ENCODE data around the gene GM2A.
"Not testable (repeated sequence)": the region's sequence is repeated elsewhere in the genome, so short reads cannot be mapped to it uniquely, and the experiment has no call there.

The GM2A gene

DNA sequence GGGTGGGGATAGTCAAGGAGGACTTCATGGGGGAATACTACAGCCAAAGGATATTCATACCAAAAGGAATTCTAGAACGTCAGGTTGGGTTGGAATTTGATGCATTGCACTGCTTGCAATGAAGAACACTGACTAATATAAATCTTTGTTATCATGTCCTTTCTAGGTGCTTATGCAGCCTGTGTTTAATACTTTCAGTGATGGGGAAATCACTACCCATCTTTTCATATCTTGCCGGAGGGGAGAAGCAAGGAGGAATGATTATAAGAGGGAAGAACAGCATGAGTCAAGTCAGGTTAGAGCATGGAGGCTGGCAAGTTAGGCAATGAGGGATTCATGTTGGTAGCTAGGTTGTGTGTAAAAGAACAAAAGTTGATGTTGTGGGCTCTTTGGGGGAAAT is 24.0 kb upstream of the GM2A start:
- DNase-seq = no peak

DNA sequence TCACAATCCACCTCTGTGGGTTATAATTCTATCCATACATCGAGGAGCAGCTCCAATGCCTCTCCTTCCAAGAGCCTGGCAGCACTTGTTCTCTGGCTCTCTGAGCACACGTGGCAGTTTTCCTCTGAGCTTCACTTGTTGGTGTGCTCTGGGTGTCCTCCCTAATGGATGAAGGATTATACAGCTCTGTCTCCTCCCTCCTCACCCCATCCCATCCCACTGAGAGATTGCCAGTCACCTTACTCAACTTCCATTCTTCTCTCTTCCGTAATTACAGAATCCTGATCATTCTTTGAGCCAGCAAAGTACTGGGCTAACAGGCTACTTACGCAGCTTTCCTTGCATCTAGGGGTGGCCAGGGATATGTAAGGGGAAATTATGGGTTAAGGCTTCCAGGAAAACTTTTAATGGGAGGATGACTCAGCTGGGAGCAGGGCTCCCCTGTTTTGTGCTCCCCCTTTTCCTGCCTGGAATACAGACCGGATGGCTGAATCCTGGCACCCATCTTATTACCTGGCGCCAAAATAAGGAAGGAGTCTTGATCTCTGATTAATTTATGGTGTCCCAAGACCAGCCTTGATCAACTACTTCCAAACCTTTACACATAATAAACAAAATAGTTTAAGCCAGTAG is 22.8 kb upstream of the GM2A start:
- DNase-seq = no peak

DNA sequence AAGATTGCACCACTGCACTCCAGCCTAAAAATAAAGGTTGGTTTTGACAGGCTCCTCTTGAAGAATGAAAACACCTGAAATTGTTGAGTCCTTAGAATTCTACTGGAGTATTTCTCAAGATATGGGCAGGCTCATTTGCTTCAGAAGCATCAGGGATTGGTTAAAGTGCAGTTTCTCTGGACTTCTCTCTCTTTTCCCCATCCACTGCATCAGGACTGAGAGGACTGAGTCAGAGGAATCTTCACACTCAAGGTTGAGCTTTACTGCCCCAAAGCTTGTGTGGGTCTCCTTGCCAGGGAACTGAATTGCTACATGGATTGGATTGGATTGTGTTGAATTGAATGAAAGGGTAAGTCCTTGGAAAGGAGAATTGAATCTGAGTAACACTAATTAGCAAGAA is 21.6 kb upstream of the GM2A start:
- DNase-seq = no peak

DNA sequence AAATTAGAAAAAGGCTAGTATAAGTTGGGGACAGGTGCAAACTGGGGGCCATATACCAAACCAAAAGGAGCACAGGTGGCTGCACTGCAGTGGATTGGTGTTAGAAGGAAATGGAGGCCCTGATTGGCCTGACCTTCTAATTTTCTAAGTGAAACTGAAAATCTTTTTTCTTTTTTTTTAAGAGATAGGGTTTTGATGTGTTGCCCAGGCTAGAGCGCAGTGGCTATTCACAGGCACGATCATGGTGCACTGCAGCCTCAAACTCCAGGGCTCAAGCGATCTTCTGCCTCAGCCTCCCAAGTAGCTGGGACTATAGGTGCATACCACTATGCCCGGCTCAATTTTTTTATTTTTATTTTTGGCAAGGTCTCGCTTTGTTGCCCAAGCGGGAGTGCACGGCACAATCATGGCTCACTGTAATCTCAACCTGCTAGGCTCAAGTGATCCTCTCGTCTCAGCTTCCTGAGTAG is 19.3 kb upstream of the GM2A start:
- no peak for DNase-seq

DNA sequence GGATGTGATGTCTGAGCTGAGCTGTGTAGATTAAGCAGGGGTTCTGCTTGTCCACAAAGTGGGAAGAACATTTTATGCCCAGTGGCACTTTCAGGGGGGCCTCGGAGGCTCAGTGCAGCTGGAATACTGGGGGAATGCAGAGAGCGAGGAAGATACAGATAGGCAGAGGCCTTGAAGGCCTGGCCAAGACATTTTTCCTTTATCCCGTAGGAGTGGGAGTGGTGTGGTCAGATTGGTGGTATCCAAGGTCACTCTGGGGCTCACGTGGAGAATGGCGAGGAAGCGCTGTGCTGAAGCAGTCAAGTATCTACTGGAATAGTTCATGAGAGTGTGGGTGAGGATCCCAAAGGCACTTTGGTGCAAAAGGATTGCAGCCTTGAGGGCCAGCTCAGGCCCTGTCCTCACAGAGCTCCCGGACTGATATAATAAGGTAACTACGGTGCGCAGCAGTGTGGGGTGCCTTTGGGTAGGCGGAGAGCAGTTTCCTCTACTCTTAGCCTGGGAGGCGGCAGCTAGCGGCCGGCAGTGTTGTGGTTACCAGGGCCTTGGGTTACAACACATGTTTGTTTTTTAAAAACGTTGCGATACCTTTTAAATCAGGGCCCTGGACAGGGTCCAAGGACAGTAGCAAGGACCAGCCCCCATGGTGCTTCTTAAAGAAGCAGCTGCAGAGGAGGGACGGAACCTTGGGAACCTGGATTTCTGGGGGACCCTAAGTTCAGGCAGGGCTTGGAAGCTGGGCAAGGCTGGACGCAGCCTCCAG is 18.3 kb upstream of the GM2A start:
- DNase-seq = no peak

DNA sequence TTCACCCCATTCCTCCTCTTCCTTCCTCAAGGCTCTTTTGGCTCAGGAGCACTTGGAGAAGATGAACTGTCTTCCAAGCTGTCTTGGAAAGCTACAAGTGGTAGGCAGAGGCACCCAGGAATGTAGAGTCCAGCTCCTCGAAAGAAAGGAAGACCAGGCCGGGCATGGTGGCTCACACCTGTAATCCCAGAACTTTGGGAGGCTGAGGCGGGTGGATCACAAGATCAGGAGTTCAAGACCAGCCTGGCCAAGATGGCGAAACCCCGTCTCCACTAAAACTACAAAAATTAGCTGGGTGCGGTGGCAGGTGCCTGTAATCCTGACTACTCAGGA is 17.8 kb upstream of the GM2A start:
- DNase-seq = not testable (repeated sequence)

DNA sequence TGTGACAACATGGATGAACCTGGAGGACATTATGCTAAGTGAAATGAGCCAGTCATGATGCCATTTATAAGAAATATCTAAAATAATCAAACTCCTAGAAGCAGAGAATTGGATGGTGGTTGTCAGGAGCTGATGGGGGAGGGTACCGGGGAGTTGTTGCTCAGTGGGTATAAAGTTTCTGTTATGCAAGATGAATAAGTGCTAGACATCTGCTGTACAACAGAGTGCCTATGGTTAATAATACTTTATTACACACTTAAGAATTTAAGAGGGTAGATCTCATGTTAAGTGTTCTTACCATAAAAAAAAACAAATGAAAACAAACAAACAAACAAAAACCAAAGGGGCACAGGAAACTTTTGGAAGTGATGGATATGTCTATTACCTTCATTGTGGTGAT is 16.1 kb upstream of the GM2A start:
- DNase-seq = no peak

DNA sequence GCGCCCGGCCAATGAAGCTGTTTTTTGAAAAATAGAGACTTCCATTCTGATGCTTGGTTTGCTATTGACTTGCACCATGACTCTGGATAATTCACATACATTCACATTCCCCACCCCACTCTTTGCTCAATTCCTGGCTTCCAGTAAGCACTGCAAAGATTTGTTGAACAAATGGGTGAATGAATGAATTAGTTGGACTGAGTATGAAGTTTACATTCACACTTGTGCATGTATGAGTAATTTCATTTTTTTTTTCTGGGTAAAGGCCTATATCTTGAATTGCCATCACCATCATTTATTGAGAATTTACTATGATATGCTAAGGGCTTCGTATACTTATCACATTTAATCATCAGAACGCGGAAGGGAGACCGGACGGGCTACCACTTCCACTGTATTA is 15.3 kb upstream of the GM2A start:
- DNase-seq = no peak

DNA sequence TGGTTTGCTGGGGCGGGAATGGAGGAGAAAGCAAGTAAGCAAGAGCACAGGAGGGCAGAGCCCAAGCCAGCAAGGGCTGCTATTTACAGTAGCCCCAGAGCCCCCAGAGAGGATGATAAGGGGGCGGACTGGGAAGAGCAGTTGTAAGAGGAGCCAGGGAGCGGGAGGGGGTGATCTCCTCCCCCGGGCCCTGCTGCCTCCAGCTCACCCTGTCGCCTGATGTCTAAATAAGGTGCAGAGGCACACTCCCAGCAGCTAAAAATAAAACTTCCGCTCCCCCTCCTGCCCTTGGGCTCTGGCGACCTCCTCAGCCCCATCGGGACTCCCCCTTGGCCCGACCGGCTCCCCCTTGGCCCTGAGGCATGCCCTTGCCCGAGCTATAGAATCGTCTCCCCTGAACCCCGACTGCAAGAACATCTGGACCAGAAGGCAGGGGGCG is 14.7 kb upstream of the GM2A start:
- no peak for DNase-seq

DNA sequence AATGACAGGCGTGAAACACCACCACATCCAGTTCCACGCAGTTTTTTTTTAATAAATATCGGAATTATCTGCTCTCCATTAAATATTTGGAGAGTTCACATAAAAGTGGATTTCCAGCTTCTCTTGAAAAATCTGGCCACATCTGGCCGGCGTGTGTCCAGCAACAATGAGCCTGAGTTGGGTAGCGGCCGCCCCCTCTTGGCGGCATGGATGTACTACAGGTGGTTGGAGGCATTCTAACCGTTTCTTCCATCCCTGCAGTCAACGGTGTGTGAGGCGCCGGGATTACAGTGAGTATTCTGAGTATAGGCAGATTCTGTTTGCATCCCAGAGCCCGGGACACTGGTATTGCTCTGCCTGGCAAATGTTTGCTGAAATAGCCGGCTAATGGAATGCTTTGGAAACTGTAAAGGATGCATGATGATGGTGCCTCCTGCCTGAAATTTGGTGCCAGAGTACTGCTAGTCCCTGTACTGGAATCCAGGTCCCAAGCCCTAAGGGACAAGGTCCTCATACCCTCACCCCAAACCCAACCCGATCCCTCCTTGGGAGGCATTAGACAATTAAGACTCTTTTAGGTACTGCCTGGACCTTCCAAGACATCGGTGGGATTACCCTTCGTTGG is 13.6 kb upstream of the GM2A start:
- DNase-seq = peak; percentile 11

DNA sequence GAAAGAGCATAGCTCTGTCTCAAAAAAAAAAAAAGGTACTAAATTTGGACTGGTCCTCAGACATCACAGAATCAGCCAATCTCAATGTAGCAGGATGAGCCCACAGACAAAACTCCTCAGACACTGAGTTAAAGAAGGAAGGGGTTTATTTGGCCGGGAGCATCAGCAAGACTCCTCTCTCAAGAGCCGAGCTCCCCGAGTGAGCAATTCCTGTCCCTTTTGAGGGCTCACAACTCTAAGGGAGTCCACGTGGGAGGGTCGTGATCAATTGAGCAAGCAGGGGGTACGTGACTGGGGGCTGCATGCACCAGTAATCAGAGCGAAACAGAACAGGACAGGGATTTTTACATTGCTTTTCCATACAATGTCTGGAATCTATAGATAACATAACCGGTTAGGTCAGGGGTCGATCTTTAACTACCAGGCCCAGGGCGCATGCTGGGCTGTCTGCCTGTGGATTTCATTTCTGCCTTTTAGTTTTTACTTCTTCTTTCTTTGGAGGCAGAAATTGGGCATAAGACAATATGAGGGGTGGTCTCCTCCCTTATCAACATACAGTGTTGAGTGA is 12.6 kb upstream of the GM2A start:
- DNase-seq = not testable (repeated sequence)

DNA sequence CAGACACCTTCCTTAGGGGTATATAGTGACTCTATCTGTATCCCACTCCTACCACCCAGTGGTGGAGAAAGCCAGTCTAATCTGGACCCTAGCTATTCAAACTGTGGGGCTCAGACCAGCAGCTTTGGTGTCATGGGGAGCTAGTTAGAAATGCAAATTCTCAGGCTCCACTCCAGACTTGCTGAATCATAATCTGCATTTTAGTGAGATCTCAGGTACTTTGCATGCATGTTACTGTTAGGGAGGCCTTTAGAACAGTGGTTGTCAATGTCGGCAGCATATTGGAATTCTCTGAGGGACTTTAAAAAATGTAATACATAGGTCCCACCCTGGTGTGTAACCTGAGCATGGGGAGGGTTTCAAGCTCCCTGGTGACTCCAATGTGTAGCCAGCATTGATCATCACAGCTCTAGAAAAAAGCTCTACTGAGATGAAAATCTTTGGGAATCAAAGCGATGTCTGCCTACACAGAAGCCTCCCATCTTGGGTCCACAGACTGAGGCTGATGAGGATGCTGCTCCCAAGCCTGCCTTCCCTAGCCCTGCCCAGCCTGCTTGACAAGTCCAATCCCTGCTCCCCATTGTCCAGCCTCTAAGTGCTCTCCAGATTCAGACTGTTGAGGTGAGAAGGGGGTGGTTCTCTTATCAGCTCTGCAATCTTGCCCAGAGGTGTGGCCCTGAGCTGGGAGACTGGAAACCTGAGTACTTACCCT is 11.9 kb upstream of the GM2A start:
- DNase-seq = no peak

DNA sequence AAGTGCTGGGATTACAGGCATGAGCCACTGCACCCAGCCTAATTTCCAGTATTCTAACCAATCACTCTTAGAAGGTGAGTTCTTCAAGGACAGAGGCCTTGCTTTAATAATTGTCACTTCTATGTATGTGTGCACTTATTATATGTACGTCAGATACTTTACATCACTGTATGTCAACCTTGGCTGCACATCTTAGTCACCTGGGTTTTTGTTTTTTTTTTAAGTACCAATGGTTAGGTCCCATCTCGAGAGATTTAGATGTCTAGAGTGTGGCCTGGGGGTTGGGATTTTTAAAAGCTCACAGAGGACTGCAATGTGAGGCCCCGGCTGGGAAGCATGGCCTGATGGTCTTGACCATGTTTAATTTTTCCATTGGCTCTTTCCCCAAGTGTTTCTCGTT is 9.9 kb upstream of the GM2A start:
- no peak for DNase-seq

DNA sequence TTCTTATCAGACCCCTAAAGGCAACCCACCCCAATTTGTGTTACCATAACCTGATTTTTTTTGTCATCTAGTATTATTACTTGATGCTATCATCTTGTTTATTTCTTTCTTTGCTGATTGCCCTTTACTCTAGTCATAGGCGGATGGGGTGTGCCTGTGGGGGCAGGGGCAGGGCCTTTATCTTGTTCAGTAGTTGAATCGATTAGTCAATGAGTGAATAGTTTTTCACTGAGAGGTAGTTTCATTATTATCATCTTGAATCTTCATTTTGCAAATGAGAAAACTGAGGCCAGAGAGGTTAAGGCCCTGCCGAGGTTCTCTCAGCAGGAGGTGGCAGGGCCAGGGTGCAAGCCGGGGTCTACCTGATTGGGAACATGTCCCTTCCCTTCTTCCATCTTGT is 9.4 kb upstream of the GM2A start:
- DNase-seq = no peak

DNA sequence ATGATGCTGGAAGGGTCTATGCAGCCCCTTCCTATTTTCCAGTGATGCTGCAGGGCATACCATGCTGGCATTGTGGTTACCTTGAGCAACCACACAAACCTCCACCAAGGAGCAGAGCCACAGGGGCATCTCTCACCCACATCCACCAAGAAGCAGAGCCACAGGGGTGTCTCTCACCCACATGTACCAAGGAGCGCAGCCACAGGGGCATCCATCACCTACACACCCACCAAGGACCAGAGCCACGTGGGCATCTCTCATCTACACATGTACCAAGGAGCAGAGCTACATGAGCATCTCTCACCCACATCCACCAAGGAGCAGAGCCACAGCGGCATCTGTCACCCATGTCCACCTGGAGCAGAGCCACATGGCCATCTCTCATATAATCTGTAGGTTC is 8.8 kb upstream of the GM2A start:
- DNase-seq = no peak

DNA sequence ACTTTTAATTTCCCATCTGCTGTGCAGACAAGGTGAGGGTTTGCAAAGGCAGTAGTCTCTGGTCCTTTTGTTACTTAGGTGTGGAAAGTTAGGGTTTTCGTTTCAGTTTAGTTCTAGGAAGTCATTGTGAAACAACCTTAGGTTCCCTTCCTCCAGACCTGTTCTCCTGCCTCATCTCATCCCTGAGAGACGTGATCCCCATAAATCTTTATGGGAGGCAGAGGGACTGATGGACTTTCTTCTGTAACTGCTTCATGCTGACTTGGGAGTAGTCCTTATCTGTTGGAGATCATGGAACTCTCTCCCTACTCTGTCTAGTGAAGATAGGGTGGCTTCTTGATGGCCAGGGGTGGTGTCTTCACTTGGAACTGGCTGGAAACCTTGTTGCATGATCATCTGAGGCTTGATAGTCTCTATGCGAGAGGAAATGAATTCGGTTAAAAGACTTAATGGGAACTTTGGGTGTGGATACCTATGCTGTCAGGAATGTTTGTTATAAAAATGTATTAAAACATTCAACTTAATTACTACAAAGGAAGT is 7.2 kb upstream of the GM2A start:
- no peak for DNase-seq

DNA sequence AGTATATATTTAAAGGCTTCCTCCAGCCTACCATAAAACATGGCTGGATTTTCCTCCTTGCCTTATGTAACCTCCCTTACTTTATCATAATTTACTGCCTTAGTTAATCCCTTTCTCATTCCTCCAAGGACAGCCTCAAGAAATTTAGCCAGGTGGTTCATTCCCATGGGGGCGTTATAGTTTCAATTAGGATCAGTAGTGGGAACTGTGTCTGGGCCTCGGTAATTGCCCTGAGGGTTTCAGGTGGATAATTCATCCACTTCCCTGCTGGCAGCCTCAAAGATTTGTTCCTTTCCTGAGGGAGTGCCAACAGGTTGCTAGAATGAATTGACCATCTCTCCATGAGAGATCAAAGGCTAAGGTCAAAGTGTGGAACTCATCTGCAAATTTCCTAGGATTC is 4.3 kb upstream of the GM2A start:
- no peak for DNase-seq

DNA sequence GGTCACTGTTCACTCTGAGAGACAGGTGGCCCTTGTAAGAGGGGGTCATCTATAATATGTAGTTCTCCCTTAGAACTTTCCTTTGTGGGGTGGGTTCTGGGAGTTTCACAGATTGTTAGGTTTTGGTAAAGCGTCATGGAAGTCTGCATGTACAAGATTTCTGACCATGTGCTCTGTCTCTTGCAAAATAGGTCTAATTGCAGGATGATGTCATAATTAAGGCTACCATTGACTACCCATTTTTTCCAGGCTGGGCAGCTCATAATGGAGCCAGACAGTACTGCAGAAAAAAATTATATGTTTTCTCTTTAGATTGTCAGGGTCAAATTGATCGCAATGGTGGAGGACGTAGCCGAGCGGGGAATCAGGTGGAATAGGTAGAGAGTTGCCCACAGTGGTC is 3.7 kb upstream of the GM2A start:
- no peak for DNase-seq

DNA sequence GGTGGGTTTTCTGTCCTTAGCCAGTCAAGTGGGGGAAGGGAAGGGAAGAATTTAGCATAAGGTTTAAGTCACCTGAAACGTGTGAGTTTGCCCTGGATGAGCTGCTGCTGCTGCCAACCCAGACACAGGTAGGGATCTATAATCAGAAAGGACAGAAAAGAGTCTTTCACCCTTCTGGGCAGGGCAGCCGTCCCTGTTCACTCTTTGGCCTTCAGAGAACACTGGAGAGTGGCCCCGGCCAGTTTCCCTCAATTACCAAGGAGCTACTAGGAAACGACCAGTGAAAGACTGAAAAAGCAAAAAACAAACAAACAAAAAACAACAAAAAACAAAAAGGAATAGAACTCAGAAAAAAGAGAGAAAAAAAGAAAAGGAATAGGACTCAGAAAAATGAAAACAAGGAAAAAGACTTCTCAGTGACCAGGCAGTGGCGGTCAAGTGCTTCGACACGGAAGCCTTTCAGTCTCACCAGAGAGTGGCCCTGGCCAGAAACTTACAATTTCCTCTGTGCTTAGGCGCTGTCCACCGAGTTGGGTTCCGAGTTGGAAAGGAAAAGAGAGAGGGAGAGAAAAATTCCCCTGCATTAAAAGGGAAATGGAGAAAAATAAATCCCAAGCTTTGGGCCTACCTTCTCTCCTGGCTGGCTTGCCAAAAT is 2.5 kb upstream of the GM2A start:
- DNase-seq = no peak

DNA sequence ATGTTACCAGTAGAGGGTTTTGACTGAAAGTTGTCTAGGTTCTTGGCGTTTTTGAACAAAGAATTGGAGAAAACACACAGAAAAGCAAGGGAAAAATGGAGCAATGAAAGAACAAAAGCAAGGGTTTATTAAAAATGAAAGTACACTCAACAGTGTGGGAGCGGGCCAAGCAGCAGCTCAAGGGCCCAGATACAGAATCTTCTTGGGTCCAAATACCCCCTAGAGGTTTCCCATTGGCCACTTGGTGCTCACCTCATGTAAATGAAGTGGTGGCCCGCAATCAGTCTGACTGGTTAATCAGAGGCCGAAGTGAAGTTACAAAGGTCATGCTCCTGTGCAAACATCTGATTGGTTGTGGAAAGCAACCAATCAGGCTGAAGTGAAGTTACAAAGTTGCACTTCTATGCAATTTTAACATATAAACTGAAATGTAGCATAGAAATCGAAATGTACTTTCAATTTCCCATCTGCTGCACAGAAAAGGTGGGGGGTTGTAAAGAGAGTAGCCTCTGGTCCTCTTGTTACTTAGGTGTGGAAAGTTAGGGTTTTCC is 1.9 kb upstream of the GM2A start:
- DNase-seq = no peak

DNA sequence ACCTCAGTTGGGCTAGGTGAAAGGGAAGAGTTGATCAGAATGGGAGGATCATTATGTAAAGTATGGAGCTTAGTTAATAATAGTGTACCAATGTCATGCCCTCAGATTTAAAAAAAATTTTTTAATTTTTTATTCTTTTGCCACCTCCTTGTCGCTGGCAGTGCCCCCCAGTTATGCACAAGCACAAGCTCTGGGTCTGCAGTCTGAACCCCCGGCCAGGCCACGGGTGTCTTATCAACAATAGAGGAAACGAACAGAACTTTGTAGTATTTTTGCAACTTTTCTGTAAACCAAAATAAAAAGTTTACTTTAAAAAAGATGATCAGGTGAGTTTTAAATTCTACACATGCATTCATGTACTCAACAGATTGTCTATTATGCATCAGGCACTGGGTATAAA is 1.4 kb upstream of the GM2A start:
- no peak for DNase-seq

DNA sequence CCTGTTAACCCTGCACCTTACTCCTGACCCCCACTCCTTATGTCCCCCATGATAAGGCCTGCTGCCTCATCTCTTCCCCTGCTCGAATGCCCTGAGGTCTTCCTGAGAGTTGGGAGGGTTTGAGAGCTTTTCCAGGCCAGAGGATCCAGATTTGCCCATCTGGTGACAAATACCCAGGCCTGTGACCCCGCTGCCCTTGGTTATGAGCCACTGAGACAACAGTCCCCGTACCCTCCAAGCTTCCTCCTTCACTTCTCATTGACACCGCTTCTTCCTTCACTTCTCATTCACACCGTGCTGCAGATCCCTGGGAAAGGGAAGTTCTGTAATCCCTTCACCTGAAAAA is 593 bp downstream of the GM2A start:
- no peak for DNase-seq

Data from COR-L47 (cell line).